MM.1S (cell line): ENCODE measurements around the gene VEGFA.

Experiments used
- DNase-seq: peaks from one replicate; pipeline ENCODE4 v3.0.0-alpha.2; 2015
- H2AFZ ChIP-seq: fragments of 300-600 bp; sonication (generic); 2 replicates; pipeline ENCODE4 v1.6.0; 2016; ENCODE audit warnings: antibody characterized with exemption, low read length
- H3F3A ChIP-seq: fragments of 300-600 bp; sonication (generic); 2 replicates; pipeline ENCODE4 v1.6.1; 2016; ENCODE audit warnings: mild to moderate bottlenecking, antibody characterized with exemption, low read length, moderate library complexity, mixed read lengths; ENCODE audit not compliant: insufficient read depth
- H3K27ac ChIP-seq: fragments of 300-600 bp; sonication (generic); 2 replicates; pipeline ENCODE4 v1.5.1; 2016; ENCODE audit warnings: mild to moderate bottlenecking, low read length
- H3K27me3 ChIP-seq: fragments of 300-600 bp; sonication (generic); replicated peaks from 2 replicates; pipeline ENCODE4 v1.6.0; 2016; ENCODE audit warnings: low read length; ENCODE audit not compliant: insufficient read depth
- H3K36me3 ChIP-seq: fragments of 300-600 bp; sonication (generic); replicated peaks from 2 replicates; pipeline ENCODE4 v1.6.1; 2016; ENCODE audit warnings: mild to moderate bottlenecking, low read length, mixed read lengths; ENCODE audit not compliant: insufficient read depth
- H3K4me1 ChIP-seq: fragments of 300-600 bp; sonication (generic); 2 replicates; pipeline ENCODE4 v1.6.1; 2016; ENCODE audit warnings: low read length, mixed read lengths
- H3K4me2 ChIP-seq: fragments of 300-600 bp; sonication (generic); 2 replicates; pipeline ENCODE4 v1.6.0; 2016; ENCODE audit warnings: low read depth, low read length
- H3K4me3 ChIP-seq: fragments of 300-600 bp; sonication (generic); 2 replicates; pipeline ENCODE4 v1.5.1; 2016; ENCODE audit warnings: low read length, mixed read lengths
- H3K79me2 ChIP-seq: fragments of 300-600 bp; sonication (generic); 2 replicates; pipeline ENCODE4 v1.6.1; 2016; ENCODE audit warnings: mixed run types, low read length, mixed read lengths
- H3K9ac ChIP-seq: fragments of 300-600 bp; sonication (generic); 2 replicates; pipeline ENCODE4 v1.6.1; 2016; ENCODE audit warnings: low read length, mixed read lengths
- H3K9me2 ChIP-seq: fragments of 300-600 bp; sonication (generic); replicated peaks from 2 replicates; pipeline ENCODE4 v1.6.1; 2016; ENCODE audit warnings: mild to moderate bottlenecking, low read length, mixed read lengths; ENCODE audit not compliant: insufficient read depth
- H3K9me3 ChIP-seq: fragments of 300-600 bp; sonication (generic); replicated peaks from 2 replicates; pipeline ENCODE4 v1.6.1; 2016; ENCODE audit warnings: mild to moderate bottlenecking, low read length, mixed read lengths; ENCODE audit not compliant: insufficient read depth
- H4K20me1 ChIP-seq: fragments of 300-600 bp; sonication (generic); 2 replicates; pipeline ENCODE4 v1.6.1; 2016; ENCODE audit warnings: mild to moderate bottlenecking, low read length, moderate library complexity, mixed read lengths; ENCODE audit not compliant: insufficient read depth
- EZH2 ChIP-seq: fragments of 300-600 bp; sonication (generic); optimal IDR thresholded peaks from 2 replicates; pipeline ENCODE3; 2017; ENCODE audit warnings: low read depth, mild to moderate bottlenecking, antibody characterized with exemption, low read length, mixed read lengths
- EZH2phosphoT487 ChIP-seq: fragments of 300-600 bp; sonication (generic); IDR thresholded peaks from 2 replicates; pipeline ENCODE4 v1.6.1; 2018; ENCODE audit warnings: antibody characterized with exemption, low read length
- TF ChIP-seq, protein P1 (sequence below): fragments of 300-600 bp; sonication (generic); IDR thresholded peaks from 2 replicates; pipeline ENCODE4 v1.5.1; 2016; ENCODE audit warnings: antibody characterized with exemption, low read length, mixed read lengths

The VEGFA gene

DNA sequence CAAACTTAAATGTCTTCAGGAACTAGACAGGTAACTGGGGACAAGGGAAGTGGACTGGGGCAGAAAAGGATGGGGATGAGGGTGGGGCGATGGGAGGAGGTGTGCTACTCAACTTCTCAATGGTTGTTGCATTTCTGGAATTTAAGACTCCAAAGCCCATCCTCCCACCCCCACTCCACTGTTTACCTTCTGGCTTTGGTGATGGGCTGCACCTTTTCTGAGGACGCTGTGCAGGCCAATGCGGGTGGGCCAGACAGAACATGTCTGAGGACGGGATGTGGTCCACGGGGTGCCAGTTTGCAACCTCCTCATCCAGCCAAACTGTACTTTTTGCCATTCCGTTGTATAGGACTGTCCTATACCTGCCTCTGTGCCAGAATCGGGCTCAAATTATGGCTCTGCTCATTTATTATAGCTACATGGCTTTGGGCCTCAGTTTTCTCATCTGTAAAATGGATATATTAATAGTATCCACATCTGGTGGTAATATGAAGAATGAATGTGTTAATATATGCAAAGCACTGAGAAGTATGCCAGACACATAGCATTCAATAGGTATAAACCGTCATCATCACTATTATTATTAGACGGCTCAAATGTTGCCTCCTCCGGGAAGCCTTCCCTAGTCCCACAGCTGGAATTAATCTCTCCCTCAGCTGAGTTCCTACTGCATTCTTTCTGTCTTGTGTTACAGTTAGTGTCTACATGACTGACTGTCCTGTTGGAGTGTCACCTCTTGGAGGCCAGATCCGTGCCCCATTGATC lies 31.0 kb upstream of the VEGFA start:
- Histone ChIP-seq H3K4me1 (peaks cover 8% of the 10 kb centered on the region), H3K9me2 (no peaks in the 10 kb centered on the region), H3K4me2 (no peak overlapping the region), H4K20me1 (no peaks in the 10 kb centered on the region), H3K36me3 (no peaks in the 10 kb centered on the region), H3K27me3 (no peaks in the 10 kb centered on the region), H3K9me3 (no peaks in the 10 kb centered on the region), H3K9ac (no peak overlapping the region), H3K79me2 (no peaks in the 10 kb centered on the region), H2AFZ (no peak overlapping the region), H3F3A (no peaks in the 10 kb centered on the region), H3K27ac (no peak overlapping the region), H3K4me3 (no peak overlapping the region)
- TF ChIP-seq, protein P1, sequence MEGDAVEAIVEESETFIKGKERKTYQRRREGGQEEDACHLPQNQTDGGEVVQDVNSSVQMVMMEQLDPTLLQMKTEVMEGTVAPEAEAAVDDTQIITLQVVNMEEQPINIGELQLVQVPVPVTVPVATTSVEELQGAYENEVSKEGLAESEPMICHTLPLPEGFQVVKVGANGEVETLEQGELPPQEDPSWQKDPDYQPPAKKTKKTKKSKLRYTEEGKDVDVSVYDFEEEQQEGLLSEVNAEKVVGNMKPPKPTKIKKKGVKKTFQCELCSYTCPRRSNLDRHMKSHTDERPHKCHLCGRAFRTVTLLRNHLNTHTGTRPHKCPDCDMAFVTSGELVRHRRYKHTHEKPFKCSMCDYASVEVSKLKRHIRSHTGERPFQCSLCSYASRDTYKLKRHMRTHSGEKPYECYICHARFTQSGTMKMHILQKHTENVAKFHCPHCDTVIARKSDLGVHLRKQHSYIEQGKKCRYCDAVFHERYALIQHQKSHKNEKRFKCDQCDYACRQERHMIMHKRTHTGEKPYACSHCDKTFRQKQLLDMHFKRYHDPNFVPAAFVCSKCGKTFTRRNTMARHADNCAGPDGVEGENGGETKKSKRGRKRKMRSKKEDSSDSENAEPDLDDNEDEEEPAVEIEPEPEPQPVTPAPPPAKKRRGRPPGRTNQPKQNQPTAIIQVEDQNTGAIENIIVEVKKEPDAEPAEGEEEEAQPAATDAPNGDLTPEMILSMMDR, result no peak
- TF ChIP-seq EZH2phosphoT487 (no peak), EZH2 (no peak)
- DNase-seq, result no peak

DNA sequence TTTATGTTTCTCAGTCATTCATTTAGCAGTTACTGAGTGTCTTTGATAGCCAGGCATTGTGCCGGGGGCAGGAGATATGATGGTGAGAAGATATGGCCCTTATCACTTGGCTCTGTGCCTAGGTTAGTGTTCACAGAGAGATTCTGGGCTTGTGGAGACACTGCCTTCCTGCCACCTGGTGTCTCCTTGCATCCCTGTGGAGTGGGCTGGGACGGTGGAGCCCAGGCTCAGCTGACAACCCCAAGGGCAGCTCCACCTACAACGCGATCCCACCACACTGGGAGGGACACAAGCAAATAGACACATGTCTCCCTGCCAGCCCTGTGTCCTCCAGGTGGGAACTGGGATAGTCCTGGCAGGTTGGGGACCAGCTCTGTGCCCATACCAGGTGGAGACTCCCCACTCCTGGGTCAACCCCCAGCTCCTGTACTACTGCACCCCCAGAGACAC lies 30.3 kb upstream of the VEGFA start:
- DNase-seq, result no peak
- Histone ChIP-seq H3K4me1 (peaks cover 2% of the 10 kb centered on the region), H3K27me3 (no peaks in the 10 kb centered on the region), H3K4me2 (no peak overlapping the region), H3K36me3 (no peaks in the 10 kb centered on the region), H3K4me3 (no peak overlapping the region), H3K27ac (no peak overlapping the region), H2AFZ (no peak overlapping the region), H3K9ac (no peak overlapping the region), H4K20me1 (no peaks in the 10 kb centered on the region), H3F3A (no peaks in the 10 kb centered on the region), H3K9me3 (no peaks in the 10 kb centered on the region), H3K9me2 (no peaks in the 10 kb centered on the region), H3K79me2 (no peaks in the 10 kb centered on the region)
- TF ChIP-seq EZH2 (no peak), EZH2phosphoT487 (no peak)
- TF ChIP-seq, protein P1, result no peak

DNA sequence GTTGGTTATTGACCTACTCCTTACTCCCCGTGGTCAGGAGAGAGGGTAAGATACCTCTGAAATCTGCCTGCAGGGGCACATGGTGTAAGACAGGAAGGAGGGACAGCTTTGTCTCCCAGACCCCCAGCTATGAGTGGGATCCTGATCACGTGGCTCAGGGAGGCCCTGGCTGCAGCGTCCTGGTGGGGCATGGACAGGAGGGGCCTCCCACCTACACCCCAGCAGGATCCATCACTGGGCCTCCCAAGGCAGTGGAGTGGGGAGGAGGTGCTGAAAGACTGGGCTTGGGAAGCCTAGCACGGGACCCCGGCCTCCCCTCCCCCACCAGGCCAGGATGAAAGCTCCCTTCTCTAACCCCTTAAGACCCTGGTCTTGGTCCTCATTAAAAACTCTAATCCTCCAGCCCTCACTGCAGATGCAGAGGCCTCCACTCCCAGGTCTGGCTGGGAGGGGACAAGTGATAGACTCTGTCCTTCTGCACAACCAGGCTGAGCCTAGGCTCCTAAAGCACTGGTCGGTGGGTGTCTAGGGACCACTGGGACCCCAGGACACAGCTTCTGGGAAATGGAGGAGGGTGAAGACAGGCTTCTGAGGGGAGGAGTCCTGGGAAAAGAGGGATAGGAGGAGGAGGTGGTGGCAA lies 29.6 kb upstream of the VEGFA start:
- no peaks in the 10 kb centered on the region for H3K9me2 ChIP-seq
- H3K36me3 ChIP-seq, result no peaks in the 10 kb centered on the region
- H2AFZ ChIP-seq, result no peak overlapping the region
- H3K27ac ChIP-seq, result no peak overlapping the region
- no peak overlapping the region for H3K4me3 ChIP-seq
- H3K4me2 ChIP-seq, result no peak overlapping the region
- no peaks in the 10 kb centered on the region for H3F3A ChIP-seq
- no peaks in the 10 kb centered on the region for H3K27me3 ChIP-seq
- no peak for DNase-seq
- no peaks in the 10 kb centered on the region for H3K9me3 ChIP-seq
- no peaks in the 10 kb centered on the region for H3K4me1 ChIP-seq
- no peaks in the 10 kb centered on the region for H3K79me2 ChIP-seq
- no peaks in the 10 kb centered on the region for H4K20me1 ChIP-seq
- TF ChIP-seq EZH2 (no peak), EZH2phosphoT487 (no peak)
- TF ChIP-seq, protein P1, result no peak
- no peak overlapping the region for H3K9ac ChIP-seq
